Measurements from ENCODE around the gene UNK.

GRCh38 chr17:75737133-75737962 is 47.3 kb upstream of the UNK start:
- TF ChIP-seq CTCF (IDR thresholded peaks at IDR 0.05; ENCODE audit: insufficient read depth, low read depth, low read length) = no peak
- TF ChIP-seq EZH2 (IDR thresholded peaks at IDR 0.05; ENCODE audit: insufficient read depth, low read length) = no peak

Data from astrocyte (in vitro differentiated cells and primary cell).